Measurements from ENCODE around the gene ARHGDIG.

- TF ChIP-seq CTCF (IDR thresholded peaks at IDR 0.05) (no peak), POLR2AphosphoS5 (IDR thresholded peaks at IDR 0.05) (no peak)
Observed at GRCh38 chr16:265002-265529, 15.3 kb upstream of the ARHGDIG start.
